Uterus (tissue), 4 donors: ENCODE measurements around the gene BICRA. TPM values are rescaled to one million over a fixed set of nuclear protein-coding genes. Genes with fewer than 3 reads are reported as not detected.

Experiments used
- DNase-seq, 2 donors: peaks; one replicate each; pipeline ENCODE4 v3.0.0-alpha.2; 2019 to 2020
- H3K27ac ChIP-seq, 2 donors: fragments of 200-600 bp; sonication (generic); 1 replicate in 1 of 2; 2 replicates in 1 of 2; pipeline ENCODE4 v1.5.1; 2016 to 2018
- H3K27me3 ChIP-seq, 2 donors: fragments of 200-600 bp; sonication (generic); one replicate each; pipeline ENCODE4 v1.5.1; 2018 to 2019; ENCODE audit warnings: control low read depth in 1 of 2
- H3K36me3 ChIP-seq, 2 donors: fragments of 200-600 bp; sonication (generic); one replicate each; pipeline ENCODE4 v1.5.1; 2019; ENCODE audit warnings: control low read depth in 1 of 2
- H3K4me1 ChIP-seq, 2 donors: fragments of 200-600 bp; sonication (generic); one replicate each; pipeline ENCODE4 v1.5.1; 2018 to 2019; ENCODE audit warnings: control low read depth in 1 of 2
- H3K4me3 ChIP-seq, 2 donors: fragments of 200-600 bp; sonication (generic); 1 replicate in 1 of 2; 2 replicates in 1 of 2; pipeline ENCODE4 v1.5.1; 2018 to 2019; ENCODE audit warnings: mild to moderate bottlenecking in 1 of 2
- H3K9me3 ChIP-seq, 2 donors: fragments of 200-600 bp; sonication (generic); one replicate each; pipeline ENCODE4 v1.5.1; 2019; ENCODE audit warnings: control low read depth in 1 of 2
- POLR2A ChIP-seq, 2 donors: fragments of 450-650 bp; IDR thresholded peaks; one replicate each; pipeline ENCODE4 v1.6.1; 2016; ENCODE audit warnings: antibody characterized with exemption in 2 of 2, mild to moderate bottlenecking in 1 of 2, moderate library complexity in 1 of 2
- intact Hi-C: fragments of 100-400 bp; cut with DNase I; formaldehyde crosslinking; loops from one replicate; pipeline ENCODE4 v1.15.1; 2023; ENCODE audit warnings: low total_unique reads
- total RNA-seq, 4 donors: library from RNA; depleted of rRNA in 3 of 4; stranded (reverse); fragments of >200 nt in 3 of 4; gene quantifications; one replicate each; pipeline versions ENCODE4 v1.1.0 to v1.2.4, GENCODE V29; 2014 to 2023
- TF ChIP-seq, protein P1 (sequence below), 4 experiments: fragments of 200-600 bp in 2 of 4; fragments of 450-650 bp in 2 of 4; sonication (generic) in 2 of 4; IDR thresholded peaks; one replicate each; pipeline ENCODE4 v1.5.1; 2016 to 2019; ENCODE audit warnings: antibody characterized with exemption in 4 of 4, mild to moderate bottlenecking in 2 of 4, moderate library complexity in 1 of 4
- donor health status: DM: yes; HTN: yes; CAD: no.

BICRA gene
- total RNA-seq, 4 donors from 2014 or later: 2.0 to 28.1 (median 20.5) TPM

DNA sequence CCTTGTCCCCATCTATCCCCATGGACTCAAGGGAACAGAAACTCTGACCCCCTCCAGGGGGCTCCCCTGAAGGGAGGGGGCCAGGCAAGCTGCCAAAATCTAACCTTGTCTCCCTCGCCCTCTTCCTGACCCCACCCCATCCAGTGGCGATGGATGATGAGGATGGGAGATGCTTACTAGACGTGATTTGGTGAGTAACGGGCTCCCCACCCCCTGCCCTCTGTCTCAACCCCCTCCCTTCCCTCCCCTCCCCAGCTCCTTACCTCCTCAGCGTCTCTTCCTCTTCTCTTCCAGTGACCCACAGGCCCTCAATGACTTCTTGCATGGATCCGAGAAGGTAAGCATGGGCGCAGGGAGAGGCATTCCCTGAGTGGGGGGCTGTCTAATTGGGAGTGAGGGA lies 64.5 kb downstream of the BICRA start:
- no peaks in the 10 kb centered on the region for H3K36me3 ChIP-seq
- no peak for DNase-seq
- H3K9me3 ChIP-seq: no peaks in the 10 kb centered on the region
- H3K27me3 ChIP-seq: no peaks in the 10 kb centered on the region
- intact Hi-C loops: no loop called here
- H3K4me1 ChIP-seq: no peaks in the 10 kb centered on the region
- TF ChIP-seq, protein P1, sequence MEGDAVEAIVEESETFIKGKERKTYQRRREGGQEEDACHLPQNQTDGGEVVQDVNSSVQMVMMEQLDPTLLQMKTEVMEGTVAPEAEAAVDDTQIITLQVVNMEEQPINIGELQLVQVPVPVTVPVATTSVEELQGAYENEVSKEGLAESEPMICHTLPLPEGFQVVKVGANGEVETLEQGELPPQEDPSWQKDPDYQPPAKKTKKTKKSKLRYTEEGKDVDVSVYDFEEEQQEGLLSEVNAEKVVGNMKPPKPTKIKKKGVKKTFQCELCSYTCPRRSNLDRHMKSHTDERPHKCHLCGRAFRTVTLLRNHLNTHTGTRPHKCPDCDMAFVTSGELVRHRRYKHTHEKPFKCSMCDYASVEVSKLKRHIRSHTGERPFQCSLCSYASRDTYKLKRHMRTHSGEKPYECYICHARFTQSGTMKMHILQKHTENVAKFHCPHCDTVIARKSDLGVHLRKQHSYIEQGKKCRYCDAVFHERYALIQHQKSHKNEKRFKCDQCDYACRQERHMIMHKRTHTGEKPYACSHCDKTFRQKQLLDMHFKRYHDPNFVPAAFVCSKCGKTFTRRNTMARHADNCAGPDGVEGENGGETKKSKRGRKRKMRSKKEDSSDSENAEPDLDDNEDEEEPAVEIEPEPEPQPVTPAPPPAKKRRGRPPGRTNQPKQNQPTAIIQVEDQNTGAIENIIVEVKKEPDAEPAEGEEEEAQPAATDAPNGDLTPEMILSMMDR (IDR thresholded peaks at IDR 0.05): no peak
- no peak for TF ChIP-seq POLR2A (IDR thresholded peaks at IDR 0.05)
- H3K4me3 ChIP-seq: no peak overlapping the region
- no peak overlapping the region for H3K27ac ChIP-seq

DNA sequence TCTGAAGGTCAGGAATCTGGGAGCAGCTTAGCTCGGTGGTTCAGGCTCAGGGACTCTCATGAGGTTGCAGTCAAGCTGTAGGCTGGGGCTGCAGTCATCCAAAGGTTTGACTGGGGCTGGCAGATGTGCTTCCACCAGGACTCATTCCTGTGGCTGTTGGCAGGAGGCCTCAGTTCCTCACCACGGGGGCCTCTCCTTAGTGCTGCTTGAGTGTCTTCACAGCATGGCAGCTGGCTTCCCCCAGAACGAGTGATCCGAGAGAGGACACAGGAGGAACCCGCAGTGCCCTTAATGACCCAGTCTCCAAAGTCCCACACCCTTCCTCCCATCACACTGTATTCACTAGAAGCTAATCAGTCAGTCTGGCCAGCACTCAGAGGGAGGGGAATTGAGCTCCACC lies 65.6 kb downstream of the BICRA start:
- Histone ChIP-seq H3K9me3 (no peaks in the 10 kb centered on the region), H3K36me3 (no peaks in the 10 kb centered on the region), H3K27ac (no peak overlapping the region), H3K27me3 (no peaks in the 10 kb centered on the region), H3K4me3 (no peak overlapping the region), H3K4me1 (no peaks in the 10 kb centered on the region)
- intact Hi-C loops: no loop called here
- TF ChIP-seq, protein P1 (IDR thresholded peaks at IDR 0.05): no peak
- TF ChIP-seq POLR2A (IDR thresholded peaks at IDR 0.05): no peak
- no peak for DNase-seq

DNA sequence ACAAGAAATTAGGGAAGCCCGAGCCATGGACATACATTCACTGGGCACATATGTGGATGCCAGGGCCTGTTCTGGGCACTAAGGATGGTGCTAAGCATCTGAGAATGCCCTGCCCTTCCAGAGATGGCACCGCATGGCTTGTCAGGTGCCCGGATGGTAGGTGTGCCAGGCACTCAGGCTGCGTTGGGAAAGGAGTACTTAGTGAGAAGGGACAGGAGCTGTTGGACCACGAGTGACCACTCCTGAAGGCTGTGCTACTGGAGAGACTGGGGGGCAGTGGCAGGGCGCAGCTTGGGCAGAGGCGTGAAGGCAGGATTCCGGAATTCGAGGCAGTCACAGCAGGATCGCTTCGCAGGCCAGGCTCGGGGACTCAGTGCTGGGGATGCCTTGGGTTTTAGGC lies 66.3 kb downstream of the BICRA start:
- Histone ChIP-seq H3K27me3 (no peaks in the 10 kb centered on the region), H3K4me3 (no peak overlapping the region), H3K36me3 (no peaks in the 10 kb centered on the region), H3K4me1 (no peaks in the 10 kb centered on the region), H3K27ac (no peak overlapping the region), H3K9me3 (no peaks in the 10 kb centered on the region)
- no peak for DNase-seq
- intact Hi-C loops: no loop called here
- TF ChIP-seq, protein P1 (IDR thresholded peaks at IDR 0.05): no peak
- no peak for TF ChIP-seq POLR2A (IDR thresholded peaks at IDR 0.05)

DNA sequence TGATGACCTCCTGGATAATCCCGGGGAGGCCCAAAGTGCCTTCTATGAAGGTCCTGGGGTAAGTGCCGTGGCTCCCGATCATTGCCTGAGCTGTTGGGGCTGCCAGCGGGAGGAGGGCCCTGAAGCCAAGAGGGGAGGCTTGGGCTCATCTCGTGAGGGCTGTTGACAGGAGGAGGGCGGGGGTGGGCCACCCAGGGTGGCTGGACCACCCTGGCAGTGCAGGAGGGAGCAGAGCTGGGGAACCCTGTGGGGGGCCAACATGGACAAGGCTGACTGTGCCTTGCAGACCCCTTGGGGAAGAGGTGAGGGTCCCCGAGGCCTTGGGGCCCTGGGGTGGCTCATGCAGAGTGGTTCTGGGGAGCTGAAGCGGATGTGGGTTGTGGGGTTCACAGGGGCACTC lies 66.9 kb downstream of the BICRA start:
- intact Hi-C loops: no loop called here

DNA sequence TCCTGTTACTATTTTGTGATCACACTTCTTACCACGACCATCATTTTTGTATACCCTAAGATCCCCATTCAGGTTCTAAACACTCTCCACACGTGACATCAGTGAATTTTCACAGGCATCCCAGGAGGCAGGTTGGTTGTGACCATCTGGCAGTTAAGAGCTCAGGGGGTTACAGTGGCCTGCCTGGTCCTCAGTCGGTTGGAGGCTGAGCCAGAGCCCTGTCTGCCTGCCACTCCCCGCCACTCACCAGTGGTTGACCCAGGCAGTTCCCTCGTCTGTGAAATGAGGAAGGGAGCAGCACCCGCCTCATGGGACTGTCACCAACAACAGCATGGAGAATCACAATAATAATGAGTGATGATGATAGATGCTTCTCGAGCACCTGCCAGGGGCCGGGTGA lies 67.9 kb downstream of the BICRA start:
- no peaks in the 10 kb centered on the region for H3K36me3 ChIP-seq

More for the DNA sequence above, 66.9 kb downstream of the BICRA start:
- Histone ChIP-seq H3K4me3 (no peak overlapping the region), H3K9me3 (no peaks in the 10 kb centered on the region), H3K27ac (no peak overlapping the region), H3K4me1 (no peaks in the 10 kb centered on the region), H3K36me3 (no peaks in the 10 kb centered on the region), H3K27me3 (no peaks in the 10 kb centered on the region)
- no peak for DNase-seq
- TF ChIP-seq POLR2A (IDR thresholded peaks at IDR 0.05): no peak
- TF ChIP-seq, protein P1 (IDR thresholded peaks at IDR 0.05): no peak

More for the DNA sequence above, 67.9 kb downstream of the BICRA start:
- Histone ChIP-seq H3K4me3 (no peak overlapping the region), H3K27me3 (no peaks in the 10 kb centered on the region), H3K27ac (no peak overlapping the region), H3K4me1 (no peaks in the 10 kb centered on the region), H3K9me3 (no peaks in the 10 kb centered on the region)
- no peak for DNase-seq
- no peak for TF ChIP-seq POLR2A (IDR thresholded peaks at IDR 0.05)
- TF ChIP-seq, protein P1 (IDR thresholded peaks at IDR 0.05): no peak
- intact Hi-C loops: no loop called here
